SK-N-SH (cell line): ENCODE measurements around the gene ABHD6. TPM values are rescaled to one million over a fixed set of nuclear protein-coding genes. Genes with fewer than 3 reads are reported as not detected.

Experiments used
- CTCF ChIA-PET: fragments of 300-600, 350-600 bp; formaldehyde crosslinking; extraction: SDS; loops from one replicate; lab custom pipeline; 2021; lab: Yijun Ruan, JAX
- POLR2A ChIA-PET: fragments of 350-600 bp; sonication (Branson Sonifier 250); formaldehyde crosslinking; extraction: SDS; loops from one replicate; lab custom pipeline; 2020; ENCODE audit warnings: antibody characterized with exemption, inconsistent platforms; lab: Yijun Ruan, JAX
- DNase-seq: peaks from one replicate; pipeline ENCODE4 v3.0.0; 2012
- H2AFZ ChIP-seq: fragments of 200-600 bp; sonication (generic); 2 replicates; pipeline ENCODE4 v1.8.1; 2016; ENCODE audit warnings: antibody characterized with exemption, mild to moderate bottlenecking, low read depth
- H3F3A ChIP-seq: fragments of 200-600 bp; sonication (generic); replicated peaks from 2 replicates; pipeline ENCODE3; 2016; ENCODE audit warnings: antibody characterized with exemption, mild to moderate bottlenecking; ENCODE audit not compliant: insufficient read depth
- H3K27ac ChIP-seq, 2 experiments: fragments of 200-500 bp in 1 of 2; fragments of 200-600 bp in 1 of 2; sonication (Bioruptor generic) in 1 of 2; sonication (generic), shearing (Covaris generic) in 1 of 2; 2 replicates each; pipeline versions ENCODE4 v1.5.1 to v1.6.1; 2014 to 2016; ENCODE audit warnings: low read depth in 2 of 2, inconsistent platforms in 1 of 2, low read length in 1 of 2, mild to moderate bottlenecking in 1 of 2, mixed read lengths in 1 of 2
- H3K27me3 ChIP-seq: fragments of 200-600 bp; sonication (generic), shearing (Covaris generic); 2 replicates; pipeline ENCODE4 v1.6.1; 2016; ENCODE audit warnings: mixed run types; ENCODE audit not compliant: insufficient read depth
- H3K36me3 ChIP-seq, 2 experiments: fragments of 200-500 bp in 1 of 2; fragments of 200-600 bp in 1 of 2; sonication (Bioruptor generic) in 1 of 2; sonication (generic) in 1 of 2; replicated peaks in 1 of 2; 2 replicates each; pipeline versions ENCODE3 to v1.5.1; 2014 to 2016; ENCODE audit warnings: low read length in 1 of 2, mild to moderate bottlenecking in 1 of 2; ENCODE audit not compliant: insufficient read depth in 2 of 2, control insufficient read depth in 1 of 2
- H3K4me1 ChIP-seq, 2 experiments: fragments of 200-500 bp in 1 of 2; fragments of 200-600 bp in 1 of 2; sonication (Bioruptor generic) in 1 of 2; sonication (generic), shearing (Covaris generic) in 1 of 2; 2 replicates each; pipeline versions ENCODE4 v1.5.1 to v1.6.1; 2014 to 2016; ENCODE audit warnings: low read depth in 1 of 2, low read length in 1 of 2, mixed run types in 1 of 2; ENCODE audit not compliant: insufficient read depth in 2 of 2, control insufficient read depth in 1 of 2
- H3K4me2 ChIP-seq: fragments of 200-600 bp; sonication (generic), shearing (Covaris generic); 2 replicates; pipeline ENCODE4 v1.6.1; 2017; ENCODE audit warnings: mixed run types
- H3K4me3 ChIP-seq, 2 experiments: fragments of 200-500 bp in 1 of 2; fragments of 200-600 bp in 1 of 2; sonication (Bioruptor generic) in 1 of 2; sonication (generic), shearing (Covaris generic) in 1 of 2; 2 replicates each; pipeline versions ENCODE4 v1.5.1 to v1.8.1; 2014 to 2016; ENCODE audit warnings: low read depth in 2 of 2, inconsistent platforms in 1 of 2, low read length in 1 of 2, mild to moderate bottlenecking in 1 of 2, mixed read lengths in 1 of 2, moderate library complexity in 1 of 2
- H3K79me2 ChIP-seq: fragments of 200-600 bp; sonication (generic); 2 replicates; pipeline ENCODE4 v1.8.1; 2017; ENCODE audit warnings: mild to moderate bottlenecking; ENCODE audit not compliant: insufficient read depth
- H3K9ac ChIP-seq: fragments of 200-600 bp; sonication (generic); 2 replicates; pipeline ENCODE4 v1.6.1; 2017; ENCODE audit warnings: mixed run types
- H3K9me2 ChIP-seq: fragments of 200-600 bp; sonication (generic); 2 replicates; pipeline ENCODE4 v1.6.1; 2017; ENCODE audit warnings: mixed run types
- H3K9me3 ChIP-seq: fragments of 200-600 bp; sonication (generic); 2 replicates; pipeline ENCODE4 v1.6.1; 2017; ENCODE audit warnings: mixed run types, mild to moderate bottlenecking, moderate library complexity
- H4K20me1 ChIP-seq: fragments of 200-600 bp; sonication (generic); 2 replicates; pipeline ENCODE4 v1.6.1; 2017; ENCODE audit warnings: mild to moderate bottlenecking, mixed run types; ENCODE audit not compliant: insufficient read depth
- ELF1 ChIP-seq: IDR thresholded peaks from 2 replicates; pipeline ENCODE4 v1.4.0; 2012
- EP300 ChIP-seq, 2 experiments: IDR thresholded peaks; 2 replicates each; pipeline versions ENCODE4 v1.4.0 to v1.6.1; 2012; ENCODE audit warnings: borderline replicate concordance in 1 of 2, low read depth in 1 of 2, low read length in 1 of 2
- FOXM1 ChIP-seq: IDR thresholded peaks from 2 replicates; pipeline ENCODE4 v1.4.0; 2012; ENCODE audit warnings: low read depth, mild to moderate bottlenecking
- GABPA ChIP-seq: IDR thresholded peaks from 2 replicates; pipeline ENCODE4 v1.4.0; 2012; ENCODE audit warnings: low read depth, mild to moderate bottlenecking
- MAX ChIP-seq: IDR thresholded peaks from 2 replicates; pipeline ENCODE4 v1.4.0; 2012; ENCODE audit warnings: low read depth
- MEF2A ChIP-seq: IDR thresholded peaks from 2 replicates; pipeline ENCODE4 v1.4.0; 2012; ENCODE audit warnings: low read depth, borderline replicate concordance
- NRF1 ChIP-seq: IDR thresholded peaks from 2 replicates; pipeline ENCODE4 v1.6.1; 2012; ENCODE audit warnings: low read depth, mild to moderate bottlenecking, low read length
- POLR2AphosphoS5 ChIP-seq: IDR thresholded peaks from 2 replicates; pipeline ENCODE4 v1.6.1; 2012; ENCODE audit warnings: low read depth, low read length
- RAD21 ChIP-seq: IDR thresholded peaks from 2 replicates; pipeline ENCODE4 v1.6.1; 2012; ENCODE audit warnings: mild to moderate bottlenecking, low read length
- RCOR1 ChIP-seq: fragments of 150-350 bp; IDR thresholded peaks from 2 replicates; pipeline ENCODE4 v1.6.1; 2017; ENCODE audit warnings: antibody characterized with exemption, low read length
- REST ChIP-seq: IDR thresholded peaks from 2 replicates; pipeline ENCODE4 v1.6.1; 2012; ENCODE audit warnings: mild to moderate bottlenecking, low read depth, low read length, moderate library complexity
- RXRA ChIP-seq: IDR thresholded peaks from 2 replicates; pipeline ENCODE4 v1.4.0; 2012; ENCODE audit warnings: low read depth, mild to moderate bottlenecking, borderline replicate concordance
- SMC3 ChIP-seq: IDR thresholded peaks from 2 replicates; pipeline ENCODE4 v1.6.1; 2012; ENCODE audit warnings: low read depth, low read length, improper control_type of control experiment
- TAF1 ChIP-seq: IDR thresholded peaks from 2 replicates; pipeline ENCODE4 v1.6.1; 2012; ENCODE audit warnings: low read depth, mild to moderate bottlenecking, low read length, moderate library complexity, borderline replicate concordance
- TCF12 ChIP-seq: IDR thresholded peaks from 2 replicates; pipeline ENCODE4 v1.4.0; 2012
- USF1 ChIP-seq: IDR thresholded peaks from 2 replicates; pipeline ENCODE4 v1.4.0; 2012; ENCODE audit warnings: low read depth, borderline replicate concordance
- USF2 ChIP-seq: fragments of 150-350 bp; IDR thresholded peaks from 2 replicates; pipeline ENCODE4 v1.6.1; 2017; ENCODE audit warnings: antibody characterized with exemption, low read length, low read depth, borderline replicate concordance
- YY1 ChIP-seq: IDR thresholded peaks from 2 replicates; pipeline ENCODE4 v1.4.0; 2012; ENCODE audit warnings: low read depth, mild to moderate bottlenecking
- WGBS: methylation state at CpG from one replicate; pipeline ENCODE4 v1.1.6; 2017; ENCODE audit warnings: low lambda C conversion rate; 5-methylcytosine and 5-hydroxymethylcytosine counted together
- polyA plus RNA-seq, 3 experiments: library from polyadenylated mRNA; depleted of rRNA; stranded (reverse); fragments of >200 nt; gene quantifications; 2 replicates each; pipeline ENCODE4 v1.2.3, GENCODE V29; 2012
- TF ChIP-seq, protein P1 (sequence below): IDR thresholded peaks from 2 replicates; pipeline ENCODE4; 2012

Gene ABHD6
- polyA plus RNA-seq, 1 of the 3 experiments (the other 2 are of a cell fraction): 10.7 TPM

GRCh38 chr3:58203541-58203940, 34.1 kb upstream of the ABHD6 start:
- ChIA-PET POLR2A (no interaction called here), CTCF (interaction anchor here (0.8 to 2.1 kb wide), 6 partner anchors 10 to 102 kb away, joined by 3 to 18 read pairs (median 4); partner anchors contain the start of genes HTD2 and RPP14)
- H3K9me3 ChIP-seq: no peaks in the 10 kb centered on the region
- no peaks in the 10 kb centered on the region for H3K36me3 ChIP-seq
- no peak for TF ChIP-seq MAX
- no peak for TF ChIP-seq TAF1
- TF ChIP-seq POLR2AphosphoS5: no peak
- TF ChIP-seq, protein P1, sequence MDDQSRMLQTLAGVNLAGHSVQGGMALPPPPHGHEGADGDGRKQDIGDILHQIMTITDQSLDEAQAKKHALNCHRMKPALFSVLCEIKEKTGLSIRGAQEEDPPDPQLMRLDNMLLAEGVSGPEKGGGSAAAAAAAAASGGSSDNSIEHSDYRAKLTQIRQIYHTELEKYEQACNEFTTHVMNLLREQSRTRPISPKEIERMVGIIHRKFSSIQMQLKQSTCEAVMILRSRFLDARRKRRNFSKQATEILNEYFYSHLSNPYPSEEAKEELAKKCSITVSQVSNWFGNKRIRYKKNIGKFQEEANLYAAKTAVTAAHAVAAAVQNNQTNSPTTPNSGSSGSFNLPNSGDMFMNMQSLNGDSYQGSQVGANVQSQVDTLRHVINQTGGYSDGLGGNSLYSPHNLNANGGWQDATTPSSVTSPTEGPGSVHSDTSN: no peak
- TF ChIP-seq USF2: no peak
- no peak for TF ChIP-seq EP300 (IDR thresholded peaks at IDR 0.05; ENCODE audit: borderline replicate concordance in 1 of 2, low read depth in 1 of 2, low read length in 1 of 2)
- TF ChIP-seq MEF2A: no peak
- no peak for TF ChIP-seq TCF12
- no peak for TF ChIP-seq RCOR1
- no peak for TF ChIP-seq USF1
- TF ChIP-seq RAD21: no peak
- TF ChIP-seq YY1: no peak
- TF ChIP-seq SMC3: no peak
- no peak for TF ChIP-seq ELF1
- TF ChIP-seq REST: no peak
- TF ChIP-seq RXRA: no peak
- TF ChIP-seq GABPA: no peak
- TF ChIP-seq FOXM1: no peak
- no peak for TF ChIP-seq NRF1
- no peak for DNase-seq
- no peaks in the 10 kb centered on the region for H4K20me1 ChIP-seq
- H3K4me1 ChIP-seq: no peaks in the 10 kb centered on the region
- no peak overlapping the region for H3K4me2 ChIP-seq
- no peaks in the 10 kb centered on the region for H3K9me2 ChIP-seq
- H3K79me2 ChIP-seq: no peaks in the 10 kb centered on the region
- 93% methylated on average over 4 of the region's 4 CpGs for WGBS
- no peak overlapping the region for H2AFZ ChIP-seq
- H3K27ac ChIP-seq: no peak overlapping the region
- H3K9ac ChIP-seq: no peak overlapping the region
- H3K4me3 ChIP-seq: no peak overlapping the region
- no peaks in the 10 kb centered on the region for H3K27me3 ChIP-seq
- H3F3A ChIP-seq: no peaks in the 10 kb centered on the region
